ENCODE results near the gene ADCY5. TPM values are rescaled to one million over a fixed set of nuclear protein-coding genes. Genes with fewer than 3 reads are reported as not detected.

The ADCY5 gene
- total RNA-seq, 1 donor from 2014 or later: 32.2 TPM

GRCh38 chr3:123341871-123342630, 106.8 kb downstream of the ADCY5 start:
- peak overlapping the region in 1 of 2 donors; percentile 36 for H3K27ac ChIP-seq
- no peak overlapping the region for H3K4me3 ChIP-seq
- H3K4me1 ChIP-seq: peaks cover 8 to 31% of the 10 kb centered on the region in 2 donors
- no peaks in the 10 kb centered on the region for H3K9me3 ChIP-seq
- no peaks in the 10 kb centered on the region for H3K27me3 ChIP-seq
- peaks cover 0 to 4% of the 10 kb centered on the region in 2 donors for H3K36me3 ChIP-seq
- no peak for DNase-seq (ENCODE audit: low spot score in 2 of 2)
- TF ChIP-seq CTCF (IDR thresholded peaks at IDR 0.05): no peak
- intact Hi-C loops (cut with DNase I): no loop called here

- intact Hi-C loops (cut with DNase I): no loop called here
- peak overlapping the region in 1 of 2 donors; percentile 6 for H3K27ac ChIP-seq
- no peak for DNase-seq (ENCODE audit: low spot score in 2 of 2)
Measured at GRCh38 chr3:123340336-123340735, 108.6 kb downstream of the ADCY5 start.

GRCh38 chr3:123339302-123339701, 109.6 kb downstream of the ADCY5 start:
- peak in 1 of 2 donors; percentile 30 for DNase-seq (ENCODE audit: low spot score in 2 of 2)
- Histone ChIP-seq H3K27ac (peak overlapping the region in 1 of 2 donors; percentile 19), H3K9me3 (no peaks in the 10 kb centered on the region), H3K36me3 (peaks cover 0 to 4% of the 10 kb centered on the region in 2 donors), H3K4me3 (no peak overlapping the region), H3K27me3 (no peaks in the 10 kb centered on the region), H3K4me1 (peaks cover 3 to 24% of the 10 kb centered on the region in 2 donors)
- intact Hi-C loops (cut with DNase I): no loop called here
- TF ChIP-seq CTCF (IDR thresholded peaks at IDR 0.05): no peak

More at GRCh38 chr3:123340336-123340735, 108.6 kb downstream of the ADCY5 start:
- no peaks in the 10 kb centered on the region for H3K9me3 ChIP-seq
- H3K36me3 ChIP-seq: peaks cover 0 to 4% of the 10 kb centered on the region in 2 donors
- H3K4me1 ChIP-seq: peaks cover 8 to 30% of the 10 kb centered on the region in 2 donors
- no peak for TF ChIP-seq CTCF (IDR thresholded peaks at IDR 0.05)
- H3K4me3 ChIP-seq: no peak overlapping the region
- H3K27me3 ChIP-seq: no peaks in the 10 kb centered on the region

- Histone ChIP-seq H3K27ac (peak overlapping the region in 1 of 2 donors; percentile 24), H3K27me3 (no peaks in the 10 kb centered on the region), H3K4me3 (no peak overlapping the region), H3K9me3 (no peaks in the 10 kb centered on the region), H3K4me1 (peaks cover 0 to 27% of the 10 kb centered on the region in 2 donors), H3K36me3 (peaks cover 0 to 4% of the 10 kb centered on the region in 2 donors)
- no peak for DNase-seq (ENCODE audit: low spot score in 2 of 2)
- TF ChIP-seq CTCF (IDR thresholded peaks at IDR 0.05): no peak
- intact Hi-C loops (cut with DNase I): no loop called here
Measured at GRCh38 chr3:123338620-123339061, 110.2 kb downstream of the ADCY5 start.

- Histone ChIP-seq H3K4me1 (peaks cover 0 to 28% of the 10 kb centered on the region in 2 donors), H3K27ac (peak overlapping the region in 1 of 2 donors; percentile 24), H3K4me3 (no peak overlapping the region), H3K36me3 (peaks cover 0 to 4% of the 10 kb centered on the region in 2 donors), H3K9me3 (no peaks in the 10 kb centered on the region), H3K27me3 (no peaks in the 10 kb centered on the region)
- intact Hi-C loops (cut with DNase I): no loop called here
- no peak for DNase-seq (ENCODE audit: low spot score in 2 of 2)
- TF ChIP-seq CTCF (IDR thresholded peaks at IDR 0.05): no peak
Measured at GRCh38 chr3:123337948-123338619, 110.8 kb downstream of the ADCY5 start.
